Omental fat pad (tissue), 4 donors: ENCODE data around the gene MYBPHL. TPM values are rescaled to one million over a fixed set of nuclear protein-coding genes. Genes with fewer than 3 reads are reported as not detected.

Experiments
- ATAC-seq: fragments of 150-250 bp; one replicate; pipeline ENCODE4 v1.9.1; 2016; ENCODE audit warnings: mild to moderate bottlenecking, moderate library complexity; ENCODE audit not compliant: low FRiP score
- DNase-seq: peaks from one replicate; pipeline ENCODE4 v3.0.0-alpha.2; 2019; ENCODE audit warnings: low spot score
- total RNA-seq, 4 donors: library from RNA; depleted of rRNA; stranded (reverse); fragments of >200 nt; gene quantifications; one replicate each; pipeline ENCODE4 v1.1.0, GENCODE V29; 2016
- TF ChIP-seq, protein P1 (sequence below), 3 donors: fragments of 450-650 bp; IDR thresholded peaks; one replicate each; pipeline ENCODE4 v1.5.1; 2016 to 2017; ENCODE audit warnings: antibody characterized with exemption in 3 of 3, mild to moderate bottlenecking in 3 of 3, moderate library complexity in 2 of 3

The MYBPHL gene, protein sequence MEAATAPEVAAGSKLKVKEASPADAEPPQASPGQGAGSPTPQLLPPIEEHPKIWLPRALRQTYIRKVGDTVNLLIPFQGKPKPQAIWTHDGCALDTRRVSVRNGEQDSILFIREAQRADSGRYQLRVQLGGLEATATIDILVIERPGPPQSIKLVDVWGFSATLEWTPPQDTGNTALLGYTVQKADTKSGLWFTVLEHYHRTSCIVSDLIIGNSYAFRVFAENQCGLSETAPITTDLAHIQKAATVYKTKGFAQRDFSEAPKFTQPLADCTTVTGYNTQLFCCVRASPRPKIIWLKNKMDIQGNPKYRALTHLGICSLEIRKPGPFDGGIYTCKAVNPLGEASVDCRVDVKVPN
- not detected for total RNA-seq

DNA sequence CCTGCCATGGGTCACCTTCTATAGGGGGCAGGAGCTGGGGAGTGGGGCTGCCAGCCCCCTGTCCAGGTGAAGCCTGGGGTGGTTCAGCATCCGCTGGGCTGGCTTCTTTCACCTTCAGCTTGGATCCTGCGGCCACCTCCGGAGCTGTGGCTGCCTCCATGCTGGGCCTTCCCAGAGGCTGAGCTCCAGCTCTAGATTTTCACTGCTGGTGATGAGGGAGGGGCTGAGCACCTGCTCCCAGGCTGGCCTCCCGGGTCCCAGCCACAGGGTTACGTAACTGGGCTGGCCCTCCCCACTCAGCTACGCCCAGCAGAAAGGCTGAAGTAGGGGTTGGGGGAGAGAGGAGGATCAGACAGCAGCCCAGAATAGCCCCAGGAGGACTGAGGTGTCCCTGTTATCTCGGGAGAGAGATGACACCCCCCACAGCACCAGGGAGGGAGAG, at the start of gene MYBPHL:
MYBPHL (minus strand) TSS at position 180 of the 442 bp plus-strand sequence; CDS start at position 160, 20 bp downstream.
- TF ChIP-seq, protein P1, sequence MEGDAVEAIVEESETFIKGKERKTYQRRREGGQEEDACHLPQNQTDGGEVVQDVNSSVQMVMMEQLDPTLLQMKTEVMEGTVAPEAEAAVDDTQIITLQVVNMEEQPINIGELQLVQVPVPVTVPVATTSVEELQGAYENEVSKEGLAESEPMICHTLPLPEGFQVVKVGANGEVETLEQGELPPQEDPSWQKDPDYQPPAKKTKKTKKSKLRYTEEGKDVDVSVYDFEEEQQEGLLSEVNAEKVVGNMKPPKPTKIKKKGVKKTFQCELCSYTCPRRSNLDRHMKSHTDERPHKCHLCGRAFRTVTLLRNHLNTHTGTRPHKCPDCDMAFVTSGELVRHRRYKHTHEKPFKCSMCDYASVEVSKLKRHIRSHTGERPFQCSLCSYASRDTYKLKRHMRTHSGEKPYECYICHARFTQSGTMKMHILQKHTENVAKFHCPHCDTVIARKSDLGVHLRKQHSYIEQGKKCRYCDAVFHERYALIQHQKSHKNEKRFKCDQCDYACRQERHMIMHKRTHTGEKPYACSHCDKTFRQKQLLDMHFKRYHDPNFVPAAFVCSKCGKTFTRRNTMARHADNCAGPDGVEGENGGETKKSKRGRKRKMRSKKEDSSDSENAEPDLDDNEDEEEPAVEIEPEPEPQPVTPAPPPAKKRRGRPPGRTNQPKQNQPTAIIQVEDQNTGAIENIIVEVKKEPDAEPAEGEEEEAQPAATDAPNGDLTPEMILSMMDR (IDR thresholded peaks at IDR 0.05) = no peak
- no peak for ATAC-seq
- no peak for DNase-seq

DNA sequence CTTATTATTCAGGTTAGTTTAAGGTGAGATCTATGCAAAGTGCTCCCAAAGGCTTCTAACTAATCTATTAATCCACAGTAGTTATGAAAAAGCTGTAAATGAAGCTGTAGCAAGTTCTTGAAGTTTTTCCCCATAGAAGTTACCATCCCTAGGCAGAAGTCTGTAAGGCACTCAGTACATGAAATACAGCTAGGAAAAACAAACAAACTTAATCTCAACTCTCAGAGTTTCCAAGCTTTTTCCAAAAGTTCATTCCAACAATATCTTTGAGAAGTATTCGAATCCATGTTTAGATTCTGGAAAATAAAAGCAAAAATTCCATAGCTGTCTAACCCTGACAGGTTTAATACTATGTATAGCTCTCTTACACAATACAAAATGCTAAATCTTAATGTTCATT, 49.7 kb upstream of the MYBPHL start:
- TF ChIP-seq, protein P1 (IDR thresholded peaks at IDR 0.05) = no peak
- ATAC-seq (no peak), DNase-seq (no peak)

DNA sequence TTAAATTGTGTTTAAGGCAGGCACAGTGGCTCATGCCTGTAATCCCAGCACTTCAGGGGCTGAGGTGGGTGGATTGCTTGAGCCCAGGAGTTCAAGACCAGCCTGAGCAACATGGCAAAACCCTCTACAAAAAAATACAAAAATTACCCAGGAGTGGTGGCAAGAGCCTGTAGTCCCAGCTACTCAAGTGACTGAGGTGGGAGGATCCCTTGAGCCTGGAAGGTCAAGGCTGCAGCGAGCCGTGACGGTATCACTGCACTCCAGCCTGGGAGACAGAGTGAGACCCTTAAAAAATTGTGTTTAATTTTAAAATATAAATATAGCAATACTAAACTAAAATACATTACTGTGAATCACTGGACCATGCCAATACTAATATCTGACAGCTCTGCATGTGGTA, 48.1 kb upstream of the MYBPHL start:
- DNase-seq (no peak), ATAC-seq (no peak)
- TF ChIP-seq, protein P1 (IDR thresholded peaks at IDR 0.05) = no peak

DNA sequence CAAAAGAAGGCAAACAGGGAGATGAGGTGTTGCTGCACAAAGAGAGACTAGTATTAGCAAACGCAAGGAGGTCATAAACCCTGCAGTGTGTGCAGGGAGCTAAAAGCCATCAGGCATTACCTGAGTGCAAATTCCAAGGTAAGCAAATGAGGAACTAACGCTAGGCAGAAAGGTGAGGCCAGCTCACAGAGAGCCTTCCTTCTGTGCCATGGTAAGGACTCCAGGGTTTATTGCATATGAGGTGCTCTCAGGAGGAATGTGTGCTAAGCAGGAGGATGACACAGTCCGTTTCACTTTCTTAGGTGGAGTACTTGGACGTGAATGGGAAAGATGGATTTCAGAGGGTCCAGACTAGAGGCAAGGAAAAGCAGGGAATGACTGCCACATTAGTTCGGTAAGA, 44.6 kb upstream of the MYBPHL start:
- DNase-seq = no peak
- TF ChIP-seq, protein P1 (IDR thresholded peaks at IDR 0.05) = no peak
- ATAC-seq = no peak

DNA sequence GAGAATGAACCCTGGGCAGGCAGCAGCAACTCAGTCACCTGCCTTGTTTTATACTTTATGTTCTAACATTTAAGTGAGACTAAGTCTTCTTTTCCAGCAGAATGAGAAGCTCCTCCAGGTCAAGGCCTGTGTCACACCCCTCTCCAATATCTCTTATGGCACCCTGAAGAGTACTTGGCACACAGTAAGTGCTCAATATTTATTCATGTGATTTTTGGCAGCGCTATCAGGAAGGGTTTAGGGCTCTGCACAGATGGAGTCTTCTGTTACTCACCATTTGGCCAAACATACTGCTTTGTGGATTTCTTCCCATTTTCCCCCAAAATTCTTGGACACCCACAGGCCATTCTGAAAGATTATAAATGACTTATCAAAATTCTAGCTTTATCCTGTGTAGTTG, 43.8 kb upstream of the MYBPHL start:
- TF ChIP-seq, protein P1 (IDR thresholded peaks at IDR 0.05) = no peak
- no peak for ATAC-seq
- DNase-seq = no peak

DNA sequence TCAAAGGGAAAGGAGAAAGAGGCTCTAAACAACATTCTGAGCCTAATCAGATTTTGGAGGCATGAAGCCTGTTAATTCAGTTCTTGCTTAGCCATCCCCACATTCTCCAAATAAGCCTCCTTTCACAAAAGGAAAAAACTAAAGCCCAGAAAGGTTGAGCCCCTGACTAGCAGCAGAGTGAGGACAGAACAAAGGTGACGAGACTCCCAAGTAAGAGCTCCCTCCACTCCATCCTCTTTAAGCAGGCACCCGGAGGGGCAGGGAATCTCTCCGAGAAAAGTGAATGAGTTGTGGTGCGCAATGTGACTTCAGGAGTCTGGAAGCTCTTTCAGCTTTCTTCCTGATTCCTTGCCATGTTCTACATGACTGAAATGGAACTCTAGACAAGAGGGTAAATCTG, 43.4 kb upstream of the MYBPHL start:
- no peak for DNase-seq

More for the DNA sequence above, 43.4 kb upstream of the MYBPHL start:
- TF ChIP-seq, protein P1 (IDR thresholded peaks at IDR 0.05) = no peak
- ATAC-seq = no peak
